ENCODE data around the gene NOG. TPM values are rescaled to one million over a fixed set of nuclear protein-coding genes. Genes with fewer than 3 reads are reported as not detected.

The NOG gene
- total and polyA plus RNA-seq, 9 of the 15 experiments (the other 6 are each of a cell fraction or from before 2014, with no cell fraction given) = not detected

GRCh38 chr17:56577843-56578204 lies 15.7 kb upstream of the NOG start:
- BruUV-seq (replicated peaks) = no TSS peak
- Histone ChIP-seq H3K27ac (ENCODE audit: extremely low read depth, low read depth, low read length) (no peak overlapping the region), H3K4me3 (no peak overlapping the region), H3K9me1 (ENCODE audit: control insufficient read depth, insufficient read depth, low read length) (no peaks in the 10 kb centered on the region), H3K9me3 (replicated peaks; ENCODE audit: control insufficient read depth, insufficient read depth, low read depth, low read length) (no peaks in the 10 kb centered on the region), H3K36me3 (ENCODE audit: control insufficient read depth, insufficient read depth, low read length) (no peaks in the 10 kb centered on the region), H2AFZ (ENCODE audit: low read depth, low read length) (no peak overlapping the region), H3K4me1 (replicated peaks in 1 of 2; ENCODE audit: control insufficient read depth in 2 of 2, insufficient read depth in 2 of 2, low read length in 2 of 2) (no peaks in the 10 kb centered on the region), H3K9ac (ENCODE audit: insufficient read depth in 1 of 2, low read depth in 2 of 2, low read length in 2 of 2) (no peak overlapping the region), H3K27me3 (ENCODE audit: control insufficient read depth in 2 of 2, insufficient read depth in 2 of 2, low read length in 2 of 2) (peaks cover 0 to 6% of the 10 kb centered on the region in 2 experiments; a peak in 2 of 5 replicates), H4K20me1 (replicated peaks; ENCODE audit: control insufficient read depth, insufficient read depth, low read length) (no peaks in the 10 kb centered on the region), H3K79me2 (ENCODE audit: control insufficient read depth, insufficient read depth, low read length) (no peaks in the 10 kb centered on the region), H3K4me2 (ENCODE audit: insufficient read depth, low read length) (no peak overlapping the region)
- intact Hi-C loops (cut with micrococcal nuclease) (no loop called here), in situ Hi-C loops (cut with MboI) (no loop called here)
- ChIA-PET POLR2A (no interaction called here), CTCF (ENCODE audit: low intra/inter-chr PET ratio) (no interaction called here)
- no peak for FAIRE-seq
- TF ChIP-seq MITF (IDR thresholded peaks at IDR 0.05) (no peak), DPF2 (IDR thresholded peaks at IDR 0.05) (no peak), NR4A1 (CRISPR knock-in tag; IDR thresholded peaks at IDR 0.05) (no peak), NR4A1 (tag; IDR thresholded peaks at IDR 0.05) (no peak)
- no peak for DNase-seq (ENCODE audit: extremely low read depth in 1 of 4, low spot score in 3 of 4)
- no peak for ATAC-seq
- WGBS (ENCODE audit: insufficient coverage, low coverage, missing lambda C conversion rate) = 3% methylated on average over 11 of the region's 15 CpGs

Data from K562 (cell line).